Esophagus mucosa (tissue), 1 donor: ENCODE data around the gene SLC6A16. TPM values are rescaled to one million over a fixed set of nuclear protein-coding genes. Genes with fewer than 3 reads are reported as not detected.
"Not testable (repeated sequence)": the region's sequence is repeated elsewhere in the genome, so short reads cannot be mapped to it uniquely, and the experiment has no call there.

Experiments used
- ATAC-seq: fragments of 200-7000 bp; cut with Tn5 transposase; one replicate; pipeline ENCODE4 v1.9.1; 2020
- total RNA-seq: library from RNA; stranded (reverse); gene quantifications from one replicate; pipeline ENCODE4 v1.2.4, GENCODE V29; 2023
- donor health status: DM: yes; HTN: yes; CAD: no.

The SLC6A16 gene
- total RNA-seq, 1 donor from 2014 or later, result 0.48 TPM

- not testable (repeated sequence) for ATAC-seq
These were observed 58.6 kb downstream of the SLC6A16 start for GRCh38 chr19:49266409-49266808.

- ATAC-seq, result no peak
These were observed 60.7 kb downstream of the SLC6A16 start for GRCh38 chr19:49264258-49264657.

GRCh38 chr19:49261602-49262001, 63.4 kb downstream of the SLC6A16 start:
- no peak for ATAC-seq

- ATAC-seq, result no peak
These were observed 68.3 kb downstream of the SLC6A16 start for GRCh38 chr19:49256691-49257090.

- ATAC-seq, result no peak
These were observed 69.3 kb downstream of the SLC6A16 start for GRCh38 chr19:49255674-49256073.

- no peak for ATAC-seq
These were observed 75.1 kb downstream of the SLC6A16 start for GRCh38 chr19:49249933-49250332.

- no peak for ATAC-seq
These were observed 77.3 kb downstream of the SLC6A16 start for GRCh38 chr19:49247676-49248075.

- no peak for ATAC-seq
These were observed 80.7 kb downstream of the SLC6A16 start for GRCh38 chr19:49244256-49244655.

GRCh38 chr19:49243726-49244125, 81.3 kb downstream of the SLC6A16 start:
- ATAC-seq, result no peak

- ATAC-seq, result no peak
These were observed 81.9 kb downstream of the SLC6A16 start for GRCh38 chr19:49243129-49243528.

GRCh38 chr19:49241769-49242168, 83.2 kb downstream of the SLC6A16 start:
- no peak for ATAC-seq

Other genes with a start within 250 kb of the SLC6A16 start
- gene SNRNP70, start 239.7 kb downstream of the SLC6A16 start, total RNA-seq, result 82.3 TPM
- gene LIN7B, start 210.8 kb downstream of the SLC6A16 start, total RNA-seq, result 11.7 TPM
- gene C19orf73, start 206.0 kb downstream of the SLC6A16 start, total RNA-seq, result 1.3 TPM
- gene PPFIA3, start 205.6 kb downstream of the SLC6A16 start, total RNA-seq, result 9.2 TPM
- gene HRC, start 169.8 kb downstream of the SLC6A16 start, total RNA-seq, result 0.24 TPM
- 12.1 TPM for gene TRPM4, start 167.4 kb downstream of the SLC6A16 start, total RNA-seq
- 3.5 TPM for gene CD37, start 10.2 kb upstream of the SLC6A16 start, total RNA-seq
- 8.0 TPM for gene TEAD2, start 37.2 kb upstream of the SLC6A16 start, total RNA-seq
- 0.24 TPM for gene DKKL1, start 38.7 kb upstream of the SLC6A16 start, total RNA-seq
- gene KASH5, start 63.1 kb upstream of the SLC6A16 start, total RNA-seq, result not detected
- not detected for gene PTH2, start 98.2 kb upstream of the SLC6A16 start, total RNA-seq
- not detected for gene GFY, start 100.2 kb upstream of the SLC6A16 start, total RNA-seq
- gene SLC17A7, start 116.3 kb upstream of the SLC6A16 start, total RNA-seq, result not detected
- gene PIH1D1, start 126.6 kb upstream of the SLC6A16 start, total RNA-seq, result 53.6 TPM
- 27.2 TPM for gene ALDH16A1, start 128.0 kb upstream of the SLC6A16 start, total RNA-seq
- gene FLT3LG, start 149.0 kb upstream of the SLC6A16 start, total RNA-seq, result 3.3 TPM
- gene RPL13A, start 162.4 kb upstream of the SLC6A16 start, total RNA-seq, result 2,820 TPM
- gene RPS11, start 171.2 kb upstream of the SLC6A16 start, total RNA-seq, result 1,446 TPM
- 30.4 TPM for gene FCGRT, start 187.5 kb upstream of the SLC6A16 start, total RNA-seq
- gene RCN3, start 202.8 kb upstream of the SLC6A16 start, total RNA-seq, result 1.8 TPM